ENCODE data around the gene KCNK4.

The KCNK4 gene

DNA sequence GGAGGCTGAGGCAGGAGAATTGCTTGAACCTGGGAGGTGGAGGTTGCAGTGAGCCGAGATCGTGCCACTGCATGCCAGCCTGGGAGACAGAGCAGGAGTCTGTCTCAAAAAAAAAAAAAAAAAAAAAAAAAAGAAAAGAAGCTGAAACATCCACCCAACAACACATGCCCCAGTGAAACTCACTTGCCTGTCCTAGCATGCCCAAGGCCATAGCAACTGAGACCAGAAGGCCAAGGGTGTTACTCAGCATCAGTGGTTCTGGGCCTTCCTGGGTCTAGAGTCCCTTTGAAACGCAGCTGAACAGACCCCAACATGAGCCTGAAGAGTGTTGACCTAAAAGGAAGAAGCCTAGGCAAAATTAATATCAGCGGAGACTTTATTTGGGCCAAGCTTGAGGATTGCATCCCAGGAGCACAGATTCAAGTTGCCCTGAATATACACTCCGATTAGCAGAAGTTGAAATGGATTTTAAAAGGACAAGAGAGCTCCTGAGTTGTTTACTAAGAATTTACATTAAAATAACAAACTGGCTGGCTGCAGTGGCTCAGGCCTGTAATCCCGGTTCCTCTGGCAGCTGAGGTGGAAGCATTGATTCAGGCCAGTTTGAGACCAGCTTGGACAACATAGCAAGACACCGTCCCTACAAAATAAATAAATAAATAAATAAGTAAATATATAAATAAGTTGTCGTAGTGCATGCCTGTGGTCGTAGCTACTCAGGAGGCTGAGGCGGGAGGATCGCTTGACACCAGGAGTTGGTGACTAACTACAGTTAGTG lies 33.8 kb downstream of the KCNK4 start:
- no peak for DNase-seq (ENCODE audit: low spot score)

- no peak for DNase-seq (ENCODE audit: low spot score)
Measured at GRCh38 chr11:64327375-64327774, 36.3 kb downstream of the KCNK4 start.

DNA sequence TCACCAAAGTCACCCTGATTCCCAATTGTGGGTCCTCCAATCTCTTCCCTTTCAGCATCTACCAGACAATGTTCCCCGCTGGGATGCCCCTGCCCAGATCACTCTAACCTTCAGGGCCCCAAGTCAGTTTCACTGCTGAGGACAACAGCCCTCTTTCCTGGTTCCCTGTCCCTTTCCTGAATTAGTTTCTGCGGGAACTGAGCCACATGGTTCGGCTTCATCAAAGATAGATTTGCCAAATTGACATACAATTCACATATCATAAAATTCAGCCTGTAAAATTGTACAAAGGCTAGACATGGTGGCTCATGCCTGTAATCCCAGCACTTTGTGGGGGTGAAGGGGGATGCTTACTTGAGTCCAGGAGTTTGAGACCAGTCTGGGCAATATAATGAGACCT lies 36.9 kb downstream of the KCNK4 start:
- no peak for DNase-seq (ENCODE audit: low spot score)

DNA sequence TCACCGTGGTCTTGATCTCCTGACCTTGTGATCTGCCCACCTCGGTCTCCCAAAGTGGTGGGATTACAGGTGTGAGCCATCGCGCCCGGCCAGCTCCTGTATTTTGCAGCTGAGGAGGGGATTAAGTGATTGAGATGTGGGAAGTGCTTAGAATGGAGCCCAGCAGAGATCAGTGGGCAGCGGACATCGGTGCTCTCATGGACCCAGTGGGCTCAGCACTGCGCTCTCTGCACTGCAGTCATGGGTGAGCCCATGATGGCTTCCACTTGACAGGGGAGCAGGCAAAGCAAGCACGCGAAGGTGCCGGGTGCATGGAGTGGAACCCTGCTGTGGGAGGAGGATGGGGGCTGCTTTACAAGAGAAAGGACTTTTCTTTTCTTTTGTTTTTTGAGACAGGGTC lies 39.8 kb downstream of the KCNK4 start:
- DNase-seq (ENCODE audit: low spot score): no peak

DNA sequence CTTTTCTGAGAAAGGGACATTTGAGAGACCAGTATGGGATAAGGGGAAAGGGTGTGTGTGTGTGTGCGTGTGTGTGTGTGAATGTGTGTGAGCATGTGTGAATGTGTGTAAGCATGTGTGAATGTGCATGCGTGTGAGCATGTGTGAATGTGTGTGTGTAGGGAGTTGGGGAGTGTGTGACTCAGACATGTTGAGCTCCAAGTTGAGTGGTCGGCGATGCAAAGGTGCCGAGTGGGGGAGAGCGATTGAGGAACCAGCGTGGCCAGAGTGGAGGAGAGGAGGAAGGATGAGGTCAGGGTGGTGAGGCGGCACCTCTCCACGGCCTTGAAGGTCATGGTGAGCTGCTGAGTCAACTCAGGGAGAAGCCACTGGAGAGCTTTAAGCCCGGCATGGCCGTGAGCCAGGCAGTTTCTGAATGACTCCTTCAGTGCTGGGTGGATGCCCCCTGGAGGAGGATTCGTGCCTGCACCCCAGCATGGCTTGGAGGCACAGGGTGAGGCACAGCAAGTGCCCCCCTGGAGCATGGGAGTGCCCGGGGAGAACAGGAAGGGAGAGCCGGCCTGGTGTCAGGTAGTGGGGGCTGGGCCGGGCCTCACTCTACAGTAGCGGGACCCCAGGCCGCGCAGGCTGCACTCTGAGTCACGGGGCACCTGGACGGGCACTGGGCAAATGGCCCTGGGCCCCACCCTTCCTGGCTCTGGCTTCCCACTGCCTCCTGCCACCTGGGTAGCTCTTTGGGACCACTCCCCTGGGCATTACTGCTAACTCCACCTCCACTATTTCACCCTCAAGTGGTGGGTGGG lies 40.7 kb downstream of the KCNK4 start:
- peak; percentile 88 for DNase-seq (ENCODE audit: low spot score)

- DNase-seq (ENCODE audit: low spot score): no peak
Measured at GRCh38 chr11:64333556-64333955, 42.5 kb downstream of the KCNK4 start.

- DNase-seq (ENCODE audit: low spot score): peak; percentile 94
Measured at GRCh38 chr11:64334764-64335735, 43.9 kb downstream of the KCNK4 start.

DNA sequence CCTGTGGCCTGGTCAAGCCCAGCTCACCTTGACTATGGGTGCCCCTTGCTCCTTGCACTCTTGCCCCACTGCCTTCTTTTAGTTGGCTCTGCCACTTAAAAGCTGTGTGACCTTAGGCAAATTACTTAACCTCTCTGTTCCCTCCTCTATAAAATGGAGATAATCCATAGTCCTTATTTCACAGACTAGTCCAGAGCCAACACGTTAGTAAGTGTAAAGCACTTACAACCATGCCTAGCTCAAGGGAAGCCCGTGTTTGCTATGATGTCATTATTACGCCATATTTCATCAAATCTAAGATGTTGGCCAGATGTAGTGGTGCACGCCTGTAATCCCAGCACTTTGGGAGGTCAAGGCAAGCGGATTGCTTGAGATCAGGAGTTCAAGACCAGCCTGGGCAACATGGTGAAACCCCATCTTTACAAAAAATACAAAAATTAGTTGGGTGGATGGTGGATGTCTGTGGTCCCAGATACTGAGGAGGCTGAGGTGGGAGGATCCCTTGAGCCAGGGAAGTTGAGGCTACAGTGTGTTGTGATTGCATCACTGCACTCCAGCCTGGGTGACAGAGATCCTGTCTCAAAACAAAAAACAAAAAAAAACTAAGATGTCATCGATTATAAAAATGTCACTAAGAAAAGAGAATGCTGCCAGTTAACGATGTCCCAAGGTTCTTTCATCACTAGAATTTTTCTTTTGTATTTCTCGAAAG lies 46.6 kb downstream of the KCNK4 start:
- DNase-seq (ENCODE audit: low spot score): no peak

GRCh38 chr11:64338716-64339115 lies 47.6 kb downstream of the KCNK4 start:
- DNase-seq (ENCODE audit: low spot score): no peak

DNA sequence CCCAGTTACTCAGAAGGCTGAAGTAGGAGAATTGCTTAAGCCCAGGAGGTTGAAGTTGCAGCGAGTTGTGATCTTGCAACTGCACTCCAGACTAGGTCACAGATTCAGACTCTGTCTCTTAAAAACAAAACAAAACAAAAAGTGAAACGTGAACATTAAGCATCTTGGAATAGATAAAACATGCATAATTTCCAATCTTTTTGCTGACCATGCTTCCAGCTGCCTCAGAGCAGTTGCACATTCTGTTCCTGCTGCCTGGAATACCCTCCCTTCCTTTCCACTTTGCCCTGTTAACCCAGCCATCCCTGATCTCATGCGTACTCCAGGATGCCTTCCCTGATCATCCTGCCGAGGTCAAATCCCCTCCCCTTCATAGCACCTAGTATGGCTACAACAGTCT lies 48.2 kb downstream of the KCNK4 start:
- DNase-seq (ENCODE audit: low spot score): no peak

DNA sequence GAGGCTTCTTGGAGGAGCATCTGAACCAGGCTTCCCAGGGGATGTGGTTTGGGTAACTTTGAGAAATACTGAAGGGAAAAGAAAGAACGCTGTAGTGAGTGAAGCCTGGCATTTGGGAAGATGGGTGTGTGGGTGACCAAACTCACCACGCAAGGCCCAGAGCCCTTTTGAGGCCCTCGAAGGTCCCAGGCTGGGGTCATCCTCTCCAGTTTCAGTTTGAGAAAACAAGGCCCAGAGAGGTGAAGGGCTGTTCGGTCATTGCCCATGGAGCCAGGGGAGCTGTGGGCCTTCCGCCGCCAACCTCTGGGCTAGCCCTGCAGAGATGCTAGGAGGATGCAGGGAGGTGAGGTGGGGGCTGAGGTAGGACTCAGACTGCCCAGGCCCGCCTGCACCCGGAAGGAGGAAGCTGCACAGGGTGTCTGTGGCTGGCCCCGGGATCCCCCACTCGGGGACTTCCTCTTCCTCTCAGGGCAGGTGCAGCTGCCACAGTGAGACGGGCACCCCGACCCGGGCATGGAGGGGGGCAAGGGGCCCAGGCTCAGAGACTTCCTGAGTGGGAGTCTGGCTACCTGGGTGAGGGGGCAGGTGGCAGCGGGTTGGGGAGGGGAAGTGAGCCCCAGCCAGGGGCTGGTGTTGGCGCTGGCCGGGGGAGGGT lies 48.8 kb downstream of the KCNK4 start, which contains the start of gene CCDC88B:
CCDC88B (plus strand) TSS at position 451 of the 655 bp plus-strand sequence; CDS start at position 514, 63 bp downstream.
- no peak for DNase-seq (ENCODE audit: low spot score)

GRCh38 chr11:64340671-64341335 lies 49.7 kb downstream of the KCNK4 start:
- DNase-seq (ENCODE audit: low spot score): no peak

DNA sequence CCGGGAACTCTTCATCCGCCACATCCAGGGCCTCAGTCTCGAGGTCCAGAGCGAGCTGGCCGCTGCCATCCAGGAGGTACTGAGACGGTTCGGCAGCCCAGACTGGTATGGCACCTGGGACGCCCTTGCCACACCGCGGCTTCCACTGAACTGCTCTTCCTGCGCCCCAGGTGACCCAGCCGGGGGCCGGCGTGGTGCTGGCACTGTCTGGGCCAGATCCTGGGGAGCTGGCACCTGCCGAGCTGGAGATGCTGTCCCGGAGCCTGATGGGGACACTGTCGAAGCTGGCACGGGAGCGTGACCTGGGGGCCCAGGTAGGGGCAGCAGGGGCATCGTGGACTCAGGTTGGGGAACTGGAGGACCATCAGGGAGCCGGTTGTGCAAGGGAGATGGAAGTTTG lies 50.3 kb downstream of the KCNK4 start:
- DNase-seq (ENCODE audit: low spot score): no peak

DNA sequence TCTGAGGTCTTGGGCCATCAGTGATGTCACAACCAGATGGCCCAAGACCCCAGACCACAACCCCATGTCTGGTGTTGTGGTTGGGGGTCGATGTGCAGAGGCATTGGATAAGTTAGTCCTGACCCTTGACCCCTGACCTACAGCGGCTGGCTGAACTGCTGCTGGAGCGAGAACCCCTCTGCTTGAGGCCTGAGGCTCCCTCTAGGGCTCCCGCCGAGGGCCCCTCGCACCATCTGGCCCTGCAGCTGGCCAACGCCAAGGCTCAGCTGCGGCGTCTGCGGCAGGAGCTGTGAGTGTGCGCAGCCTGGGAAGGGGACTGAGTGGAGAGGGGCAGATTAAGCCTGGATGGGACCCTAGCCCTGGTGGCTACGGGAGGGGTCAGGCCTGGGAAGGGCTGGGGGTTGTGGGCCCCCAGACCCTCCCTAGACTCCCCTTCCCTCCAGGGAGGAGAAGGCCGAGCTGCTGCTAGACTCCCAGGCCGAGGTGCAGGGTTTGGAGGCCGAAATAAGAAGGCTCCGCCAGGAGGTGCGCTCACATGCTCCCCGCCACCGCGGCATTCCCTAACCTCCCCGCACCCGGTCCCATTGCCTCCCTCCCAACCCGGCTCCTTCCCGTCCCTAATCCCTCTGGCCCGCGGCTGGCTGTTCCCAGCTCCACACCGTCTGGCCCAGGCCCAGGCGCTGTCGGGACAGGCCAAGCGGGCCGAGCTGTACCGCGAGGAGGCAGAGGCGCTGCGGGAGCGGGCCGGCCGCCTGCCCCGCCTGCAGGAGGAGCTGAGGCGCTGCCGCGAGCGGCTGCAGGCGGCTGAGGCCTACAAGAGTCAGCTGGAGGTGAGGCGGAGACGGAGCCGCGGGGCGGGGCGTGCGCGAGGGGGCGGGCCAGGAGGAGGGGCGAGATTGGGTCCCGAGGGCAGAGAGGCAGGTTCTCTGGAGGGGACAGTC lies 51.0 kb downstream of the KCNK4 start:
- peak; percentile 76 for DNase-seq (ENCODE audit: low spot score)

- no peak for DNase-seq (ENCODE audit: low spot score)
Measured at GRCh38 chr11:64342869-64343745, 52.0 kb downstream of the KCNK4 start.

GRCh38 chr11:64343767-64344559 lies 52.9 kb downstream of the KCNK4 start:
- DNase-seq (ENCODE audit: low spot score): no peak

GRCh38 chr11:64344787-64345186 lies 53.7 kb downstream of the KCNK4 start:
- DNase-seq (ENCODE audit: low spot score): no peak

Data from LoVo (cell line).